Right ventricle myocardium inferior (tissue), 1 donor: Measurements from ENCODE around the gene SLC35E4. TPM values are rescaled to one million over a fixed set of nuclear protein-coding genes. Genes with fewer than 3 reads are reported as not detected.
"Not testable (repeated sequence)": the region's sequence is repeated elsewhere in the genome, so short reads cannot be mapped to it uniquely, and the experiment has no call there.

ENCODE experiments used
- ATAC-seq: fragments of 200-7000 bp; cut with Tn5 transposase; one replicate; pipeline ENCODE4 v1.9.1; 2020; ENCODE audit warnings: mild to moderate bottlenecking, moderate library complexity
- DNase-seq: peaks from one replicate; pipeline ENCODE4 v3.0.0; 2021; ENCODE audit errors: missing footprints
- intact Hi-C: fragments of 100-400 bp; cut with DNase I; formaldehyde crosslinking; loops from one replicate; pipeline ENCODE4 v1.11.0; 2022
- total RNA-seq: library from RNA; stranded (reverse); fragmentation: NEBNext Ultra II Directional; extraction: Animal tissue kit (Norgen Biotek cat#: 25700); gene quantifications from one replicate; pipeline ENCODE4 v1.2.1, GENCODE V29; 2021
- donor health status: DM: no; HTN: yes; CAD: no; lungs with severe emphysema.

SLC35E4 gene
- total RNA-seq, 1 donor from 2014 or later, result 5.0 TPM

GRCh38 chr22:30675436-30675835 lies 39.9 kb downstream of the SLC35E4 start:
- ATAC-seq (no peak), DNase-seq (no peak)
- intact Hi-C loops, result no loop called here

- DNase-seq, intact Hi-C loops, ATAC-seq: not testable (repeated sequence)
Observed at GRCh38 chr22:30676565-30676964, 41.0 kb downstream of the SLC35E4 start.

GRCh38 chr22:30679895-30680690 lies 44.5 kb downstream of the SLC35E4 start:
- DNase-seq, ATAC-seq, intact Hi-C loops: not testable (repeated sequence)

GRCh38 chr22:30680991-30681770 lies 45.6 kb downstream of the SLC35E4 start:
- intact Hi-C loops, result no loop called here
- ATAC-seq, result peak; percentile 37
- no peak for DNase-seq

GRCh38 chr22:30681831-30682230 lies 46.2 kb downstream of the SLC35E4 start:
- intact Hi-C loops, result no loop called here
- no peak for DNase-seq

GRCh38 chr22:30685178-30685577 lies 49.6 kb downstream of the SLC35E4 start:
- DNase-seq (no peak), ATAC-seq (no peak)
- intact Hi-C loops, result no loop called here

More at GRCh38 chr22:30681831-30682230, 46.2 kb downstream of the SLC35E4 start:
- no peak for ATAC-seq

- intact Hi-C loops, result no loop called here
- DNase-seq, result no peak
- ATAC-seq, result no peak
Observed at GRCh38 chr22:30687358-30687757, 51.8 kb downstream of the SLC35E4 start.

- intact Hi-C loops, result no loop called here
- ATAC-seq, result no peak
- no peak for DNase-seq
Observed at GRCh38 chr22:30689622-30690021, 54.0 kb downstream of the SLC35E4 start.

GRCh38 chr22:30691204-30691603 lies 55.6 kb downstream of the SLC35E4 start:
- ATAC-seq (no peak), DNase-seq (no peak)
- intact Hi-C loops, result no loop called here

- no peak for DNase-seq
- ATAC-seq, result peak; percentile 53
- intact Hi-C loops, result no loop called here
Observed at GRCh38 chr22:30694171-30694639, 58.6 kb downstream of the SLC35E4 start.

- ATAC-seq (peak; percentile 63), DNase-seq (no peak)
Observed at GRCh38 chr22:30694640-30695350, 59.2 kb downstream of the SLC35E4 start, which contains the start of gene OSBP2. TSS of gene OSBP2 (plus strand) at chr22:30694874. CDS start at chr22:30694910, 36 bp downstream.

GRCh38 chr22:30695351-30695851 lies 59.8 kb downstream of the SLC35E4 start:
- no peak for ATAC-seq
- intact Hi-C loops, result no loop called here

More at GRCh38 chr22:30694640-30695350, 59.2 kb downstream of the SLC35E4 start, which contains the start of gene OSBP2:
- intact Hi-C loops, result no loop called here

GRCh38 chr22:30695871-30696655 lies 60.5 kb downstream of the SLC35E4 start:
- DNase-seq (no peak), ATAC-seq (no peak)
- intact Hi-C loops, result no loop called here

More at GRCh38 chr22:30695351-30695851, 59.8 kb downstream of the SLC35E4 start:
- no peak for DNase-seq

Other genes starting within 250 kb of the SLC35E4 start
- 3.7 TPM for gene RNF215, start 248.4 kb upstream of the SLC35E4 start, total RNA-seq
- 0.65 TPM for gene SEC14L2, start 238.8 kb upstream of the SLC35E4 start, total RNA-seq
- gene MTFP1, start 210.0 kb upstream of the SLC35E4 start, total RNA-seq, result 18.2 TPM
- gene SEC14L3, start 163.8 kb upstream of the SLC35E4 start, total RNA-seq, result not detected
- gene SEC14L4, start 130.1 kb upstream of the SLC35E4 start, total RNA-seq, result not detected
- gene SEC14L6, start 89.0 kb upstream of the SLC35E4 start, total RNA-seq, result 0.05 TPM
- 0.19 TPM for gene GAL3ST1, start 61.1 kb upstream of the SLC35E4 start, total RNA-seq
- gene PES1, start 43.9 kb upstream of the SLC35E4 start, total RNA-seq, result 22.4 TPM
- 16.7 TPM for gene TCN2, start 28.6 kb upstream of the SLC35E4 start, total RNA-seq
- 2.8 TPM for gene DUSP18, start 32.1 kb downstream of the SLC35E4 start, total RNA-seq
- 11.1 TPM for gene OSBP2, start 59.1 kb downstream of the SLC35E4 start, total RNA-seq